GM21526 (cell line): Measurements from ENCODE around the gene F10.
"Not testable (repeated sequence)": the region's sequence is repeated elsewhere in the genome, so short reads cannot be mapped to it uniquely, and the experiment has no call there.

ENCODE experiments used
- ATAC-seq: cut with Tn5 transposase; IDR thresholded peaks from one replicate; pipeline ENCODE4 v1.9.1; 2021; ENCODE audit warnings: moderate library complexity; ENCODE audit not compliant: unreplicated experiment, low FRiP score

The F10 gene

GRCh38 chr13:113150550-113151365 lies 28.2 kb downstream of the F10 start:
- ATAC-seq: no peak

DNA sequence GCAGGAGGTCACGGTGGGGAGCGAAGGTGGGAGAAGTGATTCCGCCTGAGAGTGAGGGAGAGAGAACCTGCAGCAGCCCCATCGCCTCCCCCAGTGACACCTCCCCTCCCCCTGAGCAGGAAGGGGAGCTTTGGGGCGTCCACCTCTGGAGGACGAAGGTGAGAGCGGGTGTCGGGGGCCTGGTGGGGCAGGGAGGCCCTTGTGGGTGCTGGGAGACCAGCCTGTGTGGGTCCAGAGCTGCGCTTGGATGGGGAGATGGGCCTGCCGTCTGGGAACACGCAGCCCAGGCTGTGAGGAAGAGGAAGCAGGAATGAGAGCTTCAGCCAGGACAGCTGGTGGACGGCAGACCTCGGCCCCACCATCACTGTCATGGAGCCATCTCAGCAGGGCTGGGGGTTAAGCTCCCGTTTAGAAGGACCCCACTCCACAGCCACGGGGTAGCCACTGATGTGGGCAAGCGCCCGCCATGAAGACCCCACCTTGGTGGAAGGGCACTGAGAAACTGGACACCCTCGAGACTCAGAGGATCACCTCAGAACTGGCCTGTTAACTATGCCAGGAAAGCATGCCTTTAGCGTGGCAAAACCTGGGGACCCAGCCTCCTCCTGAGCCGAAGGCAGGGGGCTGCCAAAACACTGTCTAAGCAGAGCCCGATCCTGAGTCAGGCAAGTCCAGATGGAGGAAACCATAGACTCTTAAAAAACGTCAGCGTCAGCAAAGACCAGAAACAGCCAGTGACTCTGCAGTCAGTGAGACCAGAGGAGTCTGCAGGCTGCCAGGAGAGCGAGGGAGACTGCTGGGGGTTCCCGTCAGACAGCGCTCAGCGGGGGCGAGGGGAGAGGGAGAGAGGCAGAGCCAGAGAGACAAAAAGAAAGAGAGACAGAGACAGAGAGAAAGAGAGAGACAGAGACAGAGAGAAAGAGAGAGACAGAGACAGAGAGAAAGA lies 29.4 kb downstream of the F10 start:
- no peak for ATAC-seq

- no peak for ATAC-seq
Observed at GRCh38 chr13:113152691-113152983, 30.0 kb downstream of the F10 start.

DNA sequence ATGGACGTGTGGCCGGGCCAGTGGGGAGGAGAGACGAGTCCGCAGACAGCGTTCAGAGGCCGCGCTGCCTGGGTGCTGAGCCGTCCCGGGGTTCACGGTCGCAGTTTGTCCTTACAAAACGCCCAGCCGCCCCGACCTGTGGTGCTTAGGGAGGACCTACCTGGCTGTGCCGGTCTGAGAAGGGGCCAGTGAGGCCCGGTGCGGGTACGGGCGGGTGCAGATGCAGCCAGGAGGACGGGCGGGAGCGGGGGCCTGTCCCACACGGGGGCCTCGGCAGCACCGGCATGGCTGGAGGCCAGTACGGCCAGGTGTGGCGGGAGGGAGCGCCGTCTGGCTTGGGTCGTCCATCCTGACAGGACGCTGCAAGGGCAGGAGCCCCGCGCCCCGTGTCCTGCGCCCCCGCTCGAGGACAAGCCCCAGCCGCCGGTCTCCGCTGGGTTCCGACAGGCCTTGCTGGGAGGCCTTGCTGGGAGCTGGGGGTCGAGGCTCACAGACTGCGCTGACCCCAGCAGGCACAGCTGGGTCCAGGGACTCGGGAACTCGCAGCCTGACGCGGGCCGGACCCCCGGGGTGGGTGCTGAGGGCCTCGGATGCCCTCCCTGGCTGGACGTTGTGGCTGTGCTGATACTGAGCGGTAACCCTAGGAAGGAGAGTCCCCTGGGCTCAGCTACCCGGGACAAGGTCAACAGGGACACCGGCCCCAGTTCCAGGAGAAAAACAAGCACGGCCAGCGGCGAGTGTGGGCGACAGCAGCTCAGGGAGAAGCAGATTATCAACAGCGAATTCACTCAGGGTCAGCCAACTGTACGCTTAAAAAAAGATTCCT lies 30.6 kb downstream of the F10 start:
- peak; percentile 36 for ATAC-seq

DNA sequence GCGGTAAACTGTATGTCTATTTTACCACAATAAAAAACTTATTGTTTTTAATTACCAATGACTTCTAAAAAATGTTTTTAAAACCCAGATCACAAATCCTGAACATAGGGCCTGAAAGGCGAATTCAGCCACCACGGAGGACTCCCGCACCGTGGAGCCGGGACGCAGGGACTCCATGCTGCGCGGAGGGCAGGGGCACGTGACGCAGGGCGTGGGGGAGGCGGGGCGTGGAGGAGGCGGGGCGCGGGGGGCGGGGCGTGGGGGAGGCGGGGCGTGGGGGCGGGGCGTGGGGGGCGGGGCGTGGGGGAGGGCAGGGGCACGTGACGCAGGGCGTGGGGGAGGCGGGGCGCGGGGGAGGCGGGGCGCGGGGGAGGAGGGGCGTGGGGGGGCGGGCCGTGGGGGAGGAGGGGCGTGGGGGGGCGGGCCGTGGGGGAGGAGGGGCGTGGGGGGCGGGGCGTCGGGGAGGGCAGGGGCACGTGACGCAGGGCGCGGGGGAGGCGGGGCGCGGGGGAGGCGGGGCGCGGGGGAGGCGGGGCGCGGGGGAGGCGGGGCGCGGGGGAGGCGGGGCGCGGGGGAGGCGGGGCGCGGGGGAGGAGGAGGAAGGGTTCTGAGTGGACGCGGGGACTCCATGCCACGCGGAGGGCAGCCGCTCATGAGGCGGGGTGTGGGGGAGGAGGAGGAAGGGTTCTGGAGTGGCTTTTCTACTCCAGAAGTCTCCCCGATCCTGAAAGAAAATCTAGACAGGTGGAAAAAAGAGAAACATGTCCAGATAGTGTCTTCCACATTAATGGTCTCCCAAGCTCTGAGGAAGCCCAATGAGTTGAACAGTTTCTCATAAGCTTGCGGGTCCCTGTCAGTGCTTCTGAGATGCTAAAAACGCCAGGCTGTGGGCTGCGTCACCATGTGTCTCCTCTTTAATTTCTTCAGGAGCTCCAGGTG lies 31.5 kb downstream of the F10 start:
- peak; percentile 47 for ATAC-seq

DNA sequence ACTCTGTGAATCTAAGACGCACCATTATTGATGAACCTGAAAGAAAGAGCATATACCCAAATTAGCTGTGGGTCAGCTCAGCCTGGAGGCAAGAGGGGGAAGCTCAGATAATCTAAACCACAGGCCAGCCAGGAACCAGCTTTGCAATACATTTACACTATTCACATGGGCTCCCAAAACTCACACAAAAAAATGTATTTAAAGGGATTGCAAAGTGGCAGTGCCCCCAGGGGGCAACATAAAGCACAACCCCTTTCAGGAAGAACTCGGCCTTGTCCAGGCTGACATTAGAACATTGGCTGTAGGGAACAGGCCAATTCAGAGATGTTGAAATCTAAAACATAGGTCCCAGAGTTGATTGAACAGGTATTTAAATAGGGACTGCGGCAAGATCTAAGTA lies 32.6 kb downstream of the F10 start:
- no peak for ATAC-seq

DNA sequence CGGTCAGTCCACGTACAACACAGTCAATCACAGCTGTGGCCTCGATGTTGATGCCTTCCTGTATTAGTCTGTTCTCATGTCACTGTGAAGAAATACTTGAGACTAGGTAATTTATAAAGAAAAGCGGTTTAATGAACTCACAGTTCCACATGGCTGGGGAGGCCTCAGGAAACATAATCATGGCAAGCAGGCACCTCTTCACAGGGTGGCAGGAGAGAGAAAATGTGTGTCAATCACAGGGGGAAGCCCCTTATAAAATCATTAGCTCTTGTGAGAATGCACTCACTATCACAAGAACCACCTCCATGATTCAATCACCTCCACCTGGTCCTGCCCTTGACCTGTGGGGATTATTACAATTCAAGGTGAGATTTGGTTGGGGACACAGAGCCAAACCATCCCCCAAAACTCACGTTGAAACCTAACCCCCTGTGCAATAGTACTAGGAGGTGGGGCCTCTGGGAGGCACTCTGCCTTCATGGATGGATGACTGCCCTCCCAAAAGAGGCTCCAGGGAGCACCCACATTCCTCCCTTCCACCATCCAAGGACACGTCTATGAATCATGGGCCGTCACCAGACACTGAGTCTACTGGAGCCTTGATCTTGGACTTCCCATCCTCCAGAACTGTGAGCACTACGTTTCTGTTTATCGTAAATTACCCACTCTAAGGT lies 33.5 kb downstream of the F10 start:
- ATAC-seq: no peak

- no peak for ATAC-seq
Observed at GRCh38 chr13:113157206-113157928, 34.8 kb downstream of the F10 start.

- ATAC-seq: no peak
Observed at GRCh38 chr13:113157929-113158747, 35.5 kb downstream of the F10 start, which contains the start of gene PROZ. Gene PROZ, plus strand, starts transcription at chr13:113158648. Its CDS starts 13 bp downstream, at chr13:113158661.

DNA sequence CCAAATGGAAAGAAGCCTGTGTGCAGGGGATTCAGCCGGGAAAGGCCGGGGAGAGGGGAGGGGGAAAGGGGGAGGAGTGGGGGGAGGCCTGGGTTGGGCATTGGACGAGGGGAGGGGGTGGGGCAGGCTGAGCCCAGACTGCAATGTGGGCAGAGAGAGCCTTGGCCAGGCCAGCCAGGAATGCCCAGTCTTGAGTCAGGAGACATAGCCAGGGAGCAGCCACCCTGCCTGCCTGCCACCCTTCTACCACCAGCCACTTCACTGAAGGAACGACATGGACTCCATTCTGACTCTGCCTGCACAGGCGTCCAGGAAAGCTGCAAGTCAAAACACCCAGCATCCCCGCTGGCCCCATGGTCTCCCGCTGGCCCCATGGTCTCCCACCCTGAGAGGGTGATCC lies 36.3 kb downstream of the F10 start:
- no peak for ATAC-seq

DNA sequence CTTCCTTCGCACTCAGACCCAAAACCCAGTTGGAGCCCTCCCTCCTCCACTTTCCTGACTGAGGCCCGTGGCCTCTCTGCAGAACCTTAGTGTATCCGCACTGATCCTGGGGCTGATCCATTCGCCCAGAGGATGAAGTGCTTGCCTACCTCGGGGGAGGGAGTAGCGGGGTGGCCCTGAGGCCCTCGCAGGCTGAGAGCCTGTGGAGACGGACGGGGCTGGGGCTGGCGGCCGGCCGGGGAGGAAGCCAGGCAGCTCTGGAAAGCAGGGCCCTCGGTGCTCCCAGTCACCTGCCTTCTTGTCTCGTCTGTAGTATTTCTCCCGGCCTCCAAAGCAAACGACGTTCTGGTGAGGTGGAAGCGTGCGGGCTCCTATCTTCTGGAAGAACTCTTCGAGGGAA lies 37.1 kb downstream of the F10 start:
- no peak for ATAC-seq

DNA sequence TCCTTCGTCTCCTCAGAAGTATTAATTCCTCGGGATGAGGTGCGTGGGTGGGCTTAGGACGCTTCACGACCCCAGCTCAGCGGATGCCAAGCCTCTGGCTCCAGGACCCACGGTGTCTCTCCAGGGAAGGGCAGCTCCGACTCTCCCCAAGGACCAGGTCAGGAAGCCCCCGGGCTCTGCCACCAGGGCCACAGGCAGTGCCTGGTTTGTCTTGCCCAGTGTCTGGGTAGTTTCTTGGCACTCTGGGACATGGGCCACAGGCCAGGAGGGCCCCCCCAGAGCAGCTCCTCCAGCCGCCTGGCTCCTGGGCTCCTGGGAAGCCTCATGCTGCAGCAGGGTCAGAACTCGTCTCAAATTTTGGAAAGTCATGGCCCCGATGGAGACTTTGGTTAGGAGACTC lies 38.4 kb downstream of the F10 start:
- no peak for ATAC-seq

DNA sequence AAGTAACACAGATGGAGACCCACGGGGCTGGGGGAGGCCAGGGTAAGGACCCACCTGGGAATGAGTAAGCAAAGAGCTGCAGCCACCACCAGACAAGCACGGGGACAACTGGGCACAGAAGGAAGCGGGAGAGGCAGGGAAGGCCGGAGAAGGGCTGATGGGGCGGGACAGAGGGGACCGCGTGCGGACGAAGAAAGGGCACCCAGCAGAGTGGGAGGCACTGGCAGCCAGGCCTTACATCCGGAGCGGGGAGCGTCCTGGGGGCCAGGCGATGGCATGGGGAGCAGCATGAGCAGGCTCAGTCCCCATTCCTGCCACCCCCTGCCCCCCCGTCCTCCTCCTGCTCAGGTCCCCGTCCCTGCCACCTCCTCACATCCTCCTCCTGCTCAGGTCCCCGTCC lies 38.8 kb downstream of the F10 start:
- ATAC-seq: no peak

DNA sequence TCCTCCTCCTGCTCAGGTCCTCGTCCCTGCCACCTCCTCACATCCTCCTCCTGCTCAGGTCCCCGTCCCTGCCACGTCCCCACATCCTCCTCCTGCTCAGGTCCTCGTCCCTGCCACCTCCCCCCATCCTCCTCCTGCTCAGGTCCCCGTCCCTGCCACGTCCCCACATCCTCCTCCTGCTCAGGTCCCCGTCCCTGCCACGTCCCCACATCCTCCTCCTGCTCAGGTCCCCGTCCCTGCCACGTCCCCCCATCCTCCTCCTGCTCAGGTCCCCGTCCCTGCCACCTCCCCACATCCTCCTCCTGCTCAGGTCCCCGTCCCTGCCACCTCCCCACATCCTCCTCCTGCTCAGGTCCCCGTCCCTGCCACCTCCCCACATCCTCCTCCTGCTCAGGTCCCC lies 39.4 kb downstream of the F10 start:
- ATAC-seq: not testable (repeated sequence)

- ATAC-seq: no peak
Observed at GRCh38 chr13:113162783-113163685, 40.4 kb downstream of the F10 start.

DNA sequence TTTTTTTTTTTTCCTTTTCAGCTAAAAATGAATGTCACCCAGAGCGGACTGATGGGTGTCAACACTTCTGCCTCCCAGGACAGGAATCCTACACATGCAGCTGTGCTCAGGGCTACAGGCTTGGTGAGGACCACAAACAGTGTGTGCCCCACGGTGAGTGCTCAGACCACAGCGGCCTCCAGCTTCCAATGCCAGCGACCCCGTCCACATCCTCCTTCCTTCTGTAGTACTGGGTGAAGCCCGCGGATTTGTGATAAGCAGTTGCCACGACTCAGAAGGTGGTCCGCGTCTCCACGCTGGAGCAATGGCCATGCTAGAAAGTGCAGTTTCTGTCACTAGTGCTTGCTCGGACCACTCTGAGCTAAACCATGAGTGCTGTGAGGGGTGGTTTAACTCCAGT lies 41.9 kb downstream of the F10 start:
- no peak for ATAC-seq

DNA sequence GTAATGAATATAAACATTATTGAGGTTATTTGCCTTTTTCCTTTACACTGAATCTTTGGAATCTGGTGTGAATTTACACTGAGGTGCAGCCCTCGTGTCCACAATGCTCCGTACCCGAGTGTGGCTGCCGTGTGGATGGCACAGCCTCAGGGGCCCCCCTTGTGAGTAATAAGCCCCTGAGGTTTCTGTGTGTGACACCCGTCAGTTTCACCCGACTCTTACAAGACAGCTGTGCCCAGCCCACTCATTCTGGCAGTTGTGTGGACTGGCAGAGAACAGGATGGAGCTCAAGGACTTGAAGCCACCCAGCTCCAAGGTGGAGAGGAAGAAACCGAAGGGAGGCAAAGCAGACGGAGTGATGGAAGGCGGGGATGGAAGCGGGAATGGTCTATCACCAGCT lies 43.7 kb downstream of the F10 start:
- no peak for ATAC-seq
